PFSK-1 (cell line): ENCODE results near the gene MYMK.

Experiments
- FOXP2 ChIP-seq: optimal IDR thresholded peaks from 2 replicates; pipeline ENCODE3; 2011; ENCODE audit warnings: borderline replicate concordance, control low read depth, inconsistent platforms; ENCODE audit not compliant: insufficient read depth; ENCODE audit errors: extremely low read length, extremely low read depth
- POLR2AphosphoS5 ChIP-seq: IDR thresholded peaks from 2 replicates; pipeline ENCODE4 v1.6.1; 2012; ENCODE audit warnings: low read depth, mild to moderate bottlenecking, control low read depth, low read length, moderate library complexity
- REST ChIP-seq, 2 experiments: IDR thresholded peaks; 2 replicates each; pipeline versions ENCODE4 v1.6.1 to v1.8.0; 2011 to 2012; ENCODE audit warnings: low read depth in 2 of 2, low read length in 2 of 2, control low read depth in 1 of 2, inconsistent platforms in 1 of 2, mild to moderate bottlenecking in 1 of 2, moderate library complexity in 1 of 2; ENCODE audit not compliant: insufficient read depth in 1 of 2
- SIN3A ChIP-seq: IDR thresholded peaks from 2 replicates; pipeline ENCODE4 v1.6.1; 2012; ENCODE audit warnings: mild to moderate bottlenecking, low read length, moderate library complexity, borderline replicate concordance; ENCODE audit not compliant: insufficient read depth
- TAF1 ChIP-seq: IDR thresholded peaks from 2 replicates; pipeline ENCODE4 v1.6.1; 2012; ENCODE audit warnings: low read length, control low read depth, borderline replicate concordance; ENCODE audit not compliant: insufficient read depth

MYMK gene

DNA sequence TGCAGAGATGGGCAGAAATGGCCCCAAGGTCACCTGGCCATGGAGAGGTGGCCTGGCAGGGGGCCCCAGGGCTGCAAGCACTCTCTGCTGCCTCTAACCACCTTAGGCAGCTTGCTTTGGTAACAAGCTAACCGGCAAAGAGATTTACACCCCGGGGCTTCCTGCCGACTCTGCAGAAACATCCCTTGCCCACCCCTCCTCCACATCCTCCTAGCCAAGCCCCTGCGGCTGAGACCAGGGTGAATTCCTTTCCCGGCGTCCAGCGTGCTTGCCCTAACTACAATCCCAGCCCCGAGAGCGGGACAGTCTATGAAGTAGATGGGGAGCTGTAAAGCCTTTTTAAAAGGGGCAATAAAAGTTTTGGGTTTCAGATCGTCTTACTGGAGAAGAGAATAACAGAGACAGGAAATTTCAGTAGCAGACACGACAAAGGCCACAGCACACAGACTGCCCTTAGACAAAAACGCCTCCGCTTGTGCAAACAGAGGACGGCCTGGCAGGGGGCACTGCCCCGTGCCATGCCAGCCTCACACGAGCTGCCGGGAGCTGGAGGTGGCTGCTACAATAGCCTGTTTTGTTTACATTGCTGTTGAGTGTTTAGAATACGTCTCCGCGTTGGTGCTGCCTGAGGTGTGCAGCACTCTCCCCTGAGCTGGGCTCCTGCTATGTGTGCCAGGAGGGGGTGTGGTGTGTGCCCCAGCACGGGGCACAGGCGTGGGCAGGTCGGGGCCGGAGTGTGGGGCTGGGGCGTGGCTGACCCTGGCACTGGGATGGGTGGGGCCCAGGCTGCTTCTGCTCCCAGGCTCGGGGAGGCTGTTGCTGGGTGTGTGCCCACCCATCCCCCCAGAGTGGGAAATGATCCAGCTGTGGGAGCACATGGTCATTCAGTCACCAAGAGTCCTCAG is 15.3 kb downstream of the MYMK start:
- TF ChIP-seq FOXP2 (no peak), REST (IDR thresholded peaks at IDR 0.05; ENCODE audit: insufficient read depth in 1 of 2, low read depth in 2 of 2, low read length in 2 of 2) (no peak), TAF1 (no peak), SIN3A (no peak), POLR2AphosphoS5 (no peak)

DNA sequence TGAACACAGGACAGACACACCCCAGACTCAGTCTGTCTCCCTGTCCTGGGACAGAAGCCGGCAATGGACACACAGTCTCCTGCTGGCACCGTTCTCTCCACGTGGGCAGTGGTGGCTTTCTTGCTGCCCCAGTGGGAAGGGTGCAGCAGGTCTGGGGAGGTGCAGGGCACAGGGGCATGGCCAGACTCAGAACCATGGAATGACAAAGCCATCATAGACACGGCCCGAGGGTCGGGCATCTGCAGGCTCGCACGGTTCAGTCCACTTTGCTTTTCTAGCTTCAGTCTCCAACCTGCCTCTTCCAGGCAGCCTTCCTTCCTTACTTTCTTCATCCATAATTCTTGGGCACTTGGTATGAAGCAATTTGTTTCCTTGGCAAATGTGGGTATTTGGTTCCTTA is 16.7 kb downstream of the MYMK start:
- TF ChIP-seq SIN3A (no peak), REST (IDR thresholded peaks at IDR 0.05; ENCODE audit: insufficient read depth in 1 of 2, low read depth in 2 of 2, low read length in 2 of 2) (no peak), FOXP2 (no peak), TAF1 (no peak), POLR2AphosphoS5 (no peak)

GRCh38 chr9:133507246-133507965 is 17.4 kb downstream of the MYMK start:
- TF ChIP-seq TAF1 (no peak), REST (IDR thresholded peaks at IDR 0.05; ENCODE audit: insufficient read depth in 1 of 2, low read depth in 2 of 2, low read length in 2 of 2) (no peak), SIN3A (no peak), POLR2AphosphoS5 (no peak)

- TF ChIP-seq SIN3A, result no peak
- TF ChIP-seq FOXP2, result no peak
- no peak for TF ChIP-seq REST (IDR thresholded peaks at IDR 0.05; ENCODE audit: insufficient read depth in 1 of 2, low read depth in 2 of 2, low read length in 2 of 2)
- no peak for TF ChIP-seq POLR2AphosphoS5
- TF ChIP-seq TAF1, result no peak
These were observed 18.1 kb downstream of the MYMK start for GRCh38 chr9:133506653-133507038.
